Skeletal muscle cell (primary cell): ENCODE data around the gene TMEM229A.
"Not testable (repeated sequence)": the region's sequence is repeated elsewhere in the genome, so short reads cannot be mapped to it uniquely, and the experiment has no call there.

ENCODE experiments used
- DNase-seq: peaks from one replicate; pipeline ENCODE4 v3.0.0-alpha.2; 2010; ENCODE audit warnings: low read depth
- H3K4me3 ChIP-seq: 2 replicates; pipeline ENCODE4 v1.5.1; 2011; ENCODE audit warnings: low read depth, mild to moderate bottlenecking, control low read depth, low read length, moderate library complexity

Gene TMEM229A

GRCh38 chr7:124033807-124034753 is 1.2 kb upstream of the TMEM229A start:
- H3K4me3 ChIP-seq, result no peak overlapping the region
- DNase-seq, result no peak

- peak overlapping the region; percentile 17 for H3K4me3 ChIP-seq
- DNase-seq, result no peak
Measured at GRCh38 chr7:124033095-124033806, 384 bp upstream of the TMEM229A start.

- no peak for DNase-seq
- no peak overlapping the region for H3K4me3 ChIP-seq
Measured at GRCh38 chr7:124031919-124032318, 948 bp downstream of the TMEM229A start.

GRCh38 chr7:124031406-124031805 is 1.5 kb downstream of the TMEM229A start:
- H3K4me3 ChIP-seq, result no peak overlapping the region
- DNase-seq, result no peak

- H3K4me3 ChIP-seq, result no peak overlapping the region
- DNase-seq, result no peak
Measured at GRCh38 chr7:124030964-124031363, 1.9 kb downstream of the TMEM229A start.

GRCh38 chr7:124029396-124030188 is 3.3 kb downstream of the TMEM229A start:
- DNase-seq, result no peak
- no peak overlapping the region for H3K4me3 ChIP-seq

GRCh38 chr7:124027236-124027635 is 5.6 kb downstream of the TMEM229A start:
- H3K4me3 ChIP-seq, result no peak overlapping the region
- DNase-seq, result no peak

GRCh38 chr7:124024329-124024728 is 8.5 kb downstream of the TMEM229A start:
- DNase-seq, H3K4me3 ChIP-seq: not testable (repeated sequence)

GRCh38 chr7:124022551-124022950 is 10.3 kb downstream of the TMEM229A start:
- no peak for DNase-seq
- H3K4me3 ChIP-seq, result no peak overlapping the region

- no peak for DNase-seq
- no peak overlapping the region for H3K4me3 ChIP-seq
Measured at GRCh38 chr7:124020060-124020459, 12.8 kb downstream of the TMEM229A start.

GRCh38 chr7:124013306-124013705 is 19.6 kb downstream of the TMEM229A start:
- DNase-seq, result no peak
- H3K4me3 ChIP-seq, result no peak overlapping the region

- no peak for DNase-seq
- no peak overlapping the region for H3K4me3 ChIP-seq
Measured at GRCh38 chr7:124012864-124013263, 20.0 kb downstream of the TMEM229A start.

- DNase-seq, result no peak
- H3K4me3 ChIP-seq, result no peak overlapping the region
Measured at GRCh38 chr7:124009321-124009720, 23.5 kb downstream of the TMEM229A start.

GRCh38 chr7:124008296-124008695 is 24.6 kb downstream of the TMEM229A start:
- not testable (repeated sequence) for H3K4me3 ChIP-seq, DNase-seq

- DNase-seq, result no peak
- no peak overlapping the region for H3K4me3 ChIP-seq
Measured at GRCh38 chr7:123999703-124000102, 33.2 kb downstream of the TMEM229A start.

- H3K4me3 ChIP-seq, result no peak overlapping the region
- no peak for DNase-seq
Measured at GRCh38 chr7:123998921-123999320, 33.9 kb downstream of the TMEM229A start.

- no peak for DNase-seq
- no peak overlapping the region for H3K4me3 ChIP-seq
Measured at GRCh38 chr7:123996327-123996625, 36.6 kb downstream of the TMEM229A start.

- H3K4me3 ChIP-seq, result no peak overlapping the region
- no peak for DNase-seq
Measured at GRCh38 chr7:123995617-123996326, 37.1 kb downstream of the TMEM229A start.

- H3K4me3 ChIP-seq, result no peak overlapping the region
- no peak for DNase-seq
Measured at GRCh38 chr7:123994449-123994848, 38.4 kb downstream of the TMEM229A start.
